ENCODE data around the gene PNPLA3.
A peak's percentile ranks its signal among the peaks of the same experiment; 100 is the strongest.

PNPLA3 gene, protein sequence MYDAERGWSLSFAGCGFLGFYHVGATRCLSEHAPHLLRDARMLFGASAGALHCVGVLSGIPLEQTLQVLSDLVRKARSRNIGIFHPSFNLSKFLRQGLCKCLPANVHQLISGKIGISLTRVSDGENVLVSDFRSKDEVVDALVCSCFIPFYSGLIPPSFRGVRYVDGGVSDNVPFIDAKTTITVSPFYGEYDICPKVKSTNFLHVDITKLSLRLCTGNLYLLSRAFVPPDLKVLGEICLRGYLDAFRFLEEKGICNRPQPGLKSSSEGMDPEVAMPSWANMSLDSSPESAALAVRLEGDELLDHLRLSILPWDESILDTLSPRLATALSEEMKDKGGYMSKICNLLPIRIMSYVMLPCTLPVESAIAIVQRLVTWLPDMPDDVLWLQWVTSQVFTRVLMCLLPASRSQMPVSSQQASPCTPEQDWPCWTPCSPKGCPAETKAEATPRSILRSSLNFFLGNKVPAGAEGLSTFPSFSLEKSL

DNA sequence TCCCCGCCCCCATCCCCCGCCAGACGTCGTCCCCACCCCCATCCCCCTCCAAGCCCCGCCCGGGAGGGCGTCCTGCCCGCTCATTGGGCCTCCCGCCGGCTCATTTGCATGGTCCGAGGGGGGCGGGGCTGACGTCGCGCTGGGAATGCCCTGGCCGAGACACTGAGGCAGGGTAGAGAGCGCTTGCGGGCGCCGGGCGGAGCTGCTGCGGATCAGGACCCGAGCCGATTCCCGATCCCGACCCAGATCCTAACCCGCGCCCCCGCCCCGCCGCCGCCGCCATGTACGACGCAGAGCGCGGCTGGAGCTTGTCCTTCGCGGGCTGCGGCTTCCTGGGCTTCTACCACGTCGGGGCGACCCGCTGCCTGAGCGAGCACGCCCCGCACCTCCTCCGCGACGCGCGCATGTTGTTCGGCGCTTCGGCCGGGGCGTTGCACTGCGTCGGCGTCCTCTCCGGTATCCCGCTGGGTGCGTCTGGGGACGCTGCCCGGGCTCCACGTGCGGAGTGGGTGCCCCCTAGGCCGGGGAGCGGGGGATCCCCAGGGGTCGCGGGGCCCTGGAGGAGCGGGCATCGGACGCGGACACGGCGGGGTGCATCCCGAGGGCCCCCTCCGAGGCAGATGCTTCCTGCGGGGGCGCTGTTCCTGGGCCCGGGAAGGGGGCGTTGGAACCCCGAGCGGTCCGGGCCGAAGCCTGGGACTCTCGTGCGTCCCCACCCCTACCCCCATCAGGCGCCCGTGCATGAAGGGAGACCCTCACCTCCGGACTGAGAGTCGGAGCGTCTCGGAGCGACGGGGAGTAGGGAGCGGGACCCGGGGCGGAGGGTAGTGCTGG, at the start of gene PNPLA3:
Gene PNPLA3, plus strand, starts transcription at position 175 of the 834 bp plus-strand sequence. Its CDS starts 107 bp downstream, at position 282.
- DNase-seq: peak; percentile 88

DNA sequence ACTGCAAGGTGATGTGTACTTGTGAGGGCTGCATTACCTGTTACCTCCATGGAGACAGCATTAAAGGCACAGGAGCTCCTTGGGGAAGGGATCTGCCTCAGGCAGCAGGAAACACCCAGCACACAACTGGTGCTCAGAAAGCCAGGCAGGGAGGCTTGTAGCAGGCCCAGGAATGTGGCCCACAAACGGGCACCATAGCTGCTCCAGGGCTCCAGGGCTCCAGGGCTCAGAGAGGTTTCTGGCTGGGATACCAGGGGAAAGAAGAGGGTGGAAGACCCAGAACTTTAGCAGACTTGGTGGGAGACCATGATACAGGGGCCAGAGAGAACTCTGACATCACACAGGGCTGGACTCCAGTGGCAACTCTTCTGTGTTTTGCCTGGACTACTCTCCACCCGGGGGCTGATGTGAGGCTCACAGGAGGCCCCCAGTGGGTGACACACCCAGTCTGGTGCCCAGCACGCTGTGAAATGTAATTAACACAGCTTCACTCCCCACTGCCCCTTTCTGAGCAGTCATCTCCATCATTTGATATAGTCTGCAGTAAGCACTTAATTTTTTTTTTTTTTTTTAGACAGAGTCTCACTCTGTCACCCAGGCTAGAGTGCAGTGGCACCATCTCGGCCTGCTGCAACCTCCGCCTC, 46.6 kb upstream of the PNPLA3 start:
- DNase-seq: no peak

DNA sequence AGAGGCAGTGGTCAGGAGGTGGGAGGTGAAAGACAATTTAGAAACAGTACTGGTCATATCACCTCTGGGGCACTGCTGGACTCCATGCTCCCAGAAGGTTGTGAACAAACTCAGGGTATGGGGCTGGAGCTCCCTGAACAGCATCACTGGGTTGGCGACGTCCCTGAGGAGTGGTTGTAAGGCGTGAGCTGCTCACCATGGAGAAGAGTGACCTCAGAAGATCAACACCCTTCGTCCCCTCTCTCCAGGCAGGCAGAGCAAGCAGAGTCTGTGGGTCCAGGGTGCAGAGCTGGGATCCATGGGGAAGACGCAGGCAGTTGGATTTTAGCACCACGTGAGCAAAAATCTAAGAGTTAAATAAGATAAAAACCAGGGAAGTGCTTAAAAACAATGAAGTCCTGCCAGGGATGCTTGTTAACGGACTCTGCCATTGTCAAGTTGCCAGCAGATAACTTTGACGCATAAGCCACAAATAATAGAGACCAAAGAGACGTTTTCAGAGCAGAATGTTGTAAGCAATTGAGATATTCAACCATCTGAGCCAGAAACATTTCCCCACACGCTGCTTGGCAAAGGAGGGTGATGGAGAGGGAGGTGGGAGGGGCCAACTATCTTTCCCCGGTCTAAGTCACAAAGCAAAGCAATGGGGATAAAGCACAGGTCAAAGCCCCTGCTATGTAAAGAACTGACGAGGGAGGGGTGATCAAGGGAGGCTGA, 45.4 kb upstream of the PNPLA3 start:
- DNase-seq: no peak

DNA sequence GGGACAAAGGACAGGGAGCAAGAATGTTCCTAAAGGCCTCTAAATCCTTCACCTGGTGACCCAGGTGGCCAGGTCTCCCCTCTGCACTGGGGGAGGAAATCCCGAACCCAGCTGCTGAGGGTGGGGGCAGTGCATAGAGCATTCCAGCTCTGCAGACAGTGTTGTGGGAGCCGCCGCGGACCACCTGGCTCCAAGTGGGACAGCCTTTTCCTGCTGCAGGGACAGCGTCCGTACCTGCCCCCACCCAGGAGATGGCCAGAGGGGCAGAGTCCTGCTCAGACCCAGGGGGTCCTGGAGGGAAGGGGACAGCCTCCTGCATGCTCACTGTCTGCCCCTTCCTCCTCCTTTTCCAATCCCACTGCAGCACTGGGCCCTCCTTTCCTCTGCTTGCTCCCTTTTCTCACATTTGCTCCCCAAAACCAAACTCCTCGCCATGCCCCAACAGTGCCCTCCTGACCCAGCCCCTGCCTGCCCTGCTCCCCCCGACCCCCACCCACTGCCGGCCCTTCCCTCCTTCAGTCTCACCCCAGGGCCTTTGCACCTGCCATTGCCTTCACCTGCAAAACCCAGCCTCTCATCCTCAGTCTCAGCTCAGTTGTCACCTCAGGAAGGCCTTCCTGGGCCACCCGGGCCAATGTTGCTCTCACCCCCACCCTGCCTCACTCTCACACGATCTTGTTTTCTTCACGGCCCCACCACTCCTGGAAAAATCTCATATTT, 44.6 kb upstream of the PNPLA3 start:
- DNase-seq: no peak

DNA sequence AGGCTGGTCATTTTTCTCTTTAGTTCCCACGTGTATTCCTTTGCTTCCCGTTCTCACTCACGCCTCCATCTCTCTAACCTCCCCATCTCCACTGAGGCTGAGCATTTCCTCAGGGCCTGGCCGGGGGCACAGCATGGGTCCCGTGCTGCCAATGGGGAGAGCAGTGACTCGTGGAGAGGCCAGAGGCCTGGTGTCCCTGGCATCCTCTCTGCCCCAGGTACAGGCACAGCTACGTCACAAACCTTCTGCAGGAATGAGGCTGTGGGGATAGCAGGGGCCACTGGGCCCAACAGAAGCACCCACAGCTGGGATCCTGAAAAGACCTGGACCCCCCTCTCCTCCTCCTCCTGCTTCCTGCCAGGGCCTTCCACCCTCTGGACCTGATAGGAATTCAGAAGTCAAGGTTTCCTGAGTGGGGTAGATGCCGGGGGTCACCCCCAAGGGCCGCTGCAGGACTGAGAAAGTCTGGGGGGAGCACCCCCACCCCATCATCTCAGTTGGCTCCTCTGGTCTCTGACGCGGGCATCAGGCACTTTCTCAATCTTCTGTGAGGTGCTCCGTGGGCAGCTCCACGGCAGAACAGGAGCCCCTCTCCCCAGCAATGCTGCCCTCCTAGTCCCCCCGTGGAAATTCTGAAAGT, 43.6 kb upstream of the PNPLA3 start:
- no peak for DNase-seq

DNA sequence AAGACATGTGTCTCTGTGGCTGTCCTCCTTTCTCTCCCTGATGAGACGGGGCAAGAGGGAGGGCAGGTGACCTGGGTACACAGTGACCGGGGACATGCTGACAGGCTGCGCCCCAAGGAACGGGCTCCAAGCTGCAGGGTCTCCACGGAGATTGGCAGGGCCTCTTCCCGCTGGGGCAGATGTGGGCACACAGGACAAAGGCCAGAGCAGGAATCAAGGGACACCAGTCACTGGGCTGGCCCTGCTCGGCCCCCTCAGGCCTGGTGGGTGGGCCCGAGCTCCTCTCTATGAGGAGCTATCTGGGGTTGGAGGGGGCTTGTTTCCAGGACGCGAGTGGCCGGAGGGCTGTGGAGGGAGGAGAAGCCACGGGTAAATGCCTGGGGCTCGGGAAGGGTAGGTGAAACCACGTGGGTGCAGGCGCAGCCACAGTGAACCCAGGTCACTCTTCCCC, 43.0 kb upstream of the PNPLA3 start:
- DNase-seq: no peak

DNA sequence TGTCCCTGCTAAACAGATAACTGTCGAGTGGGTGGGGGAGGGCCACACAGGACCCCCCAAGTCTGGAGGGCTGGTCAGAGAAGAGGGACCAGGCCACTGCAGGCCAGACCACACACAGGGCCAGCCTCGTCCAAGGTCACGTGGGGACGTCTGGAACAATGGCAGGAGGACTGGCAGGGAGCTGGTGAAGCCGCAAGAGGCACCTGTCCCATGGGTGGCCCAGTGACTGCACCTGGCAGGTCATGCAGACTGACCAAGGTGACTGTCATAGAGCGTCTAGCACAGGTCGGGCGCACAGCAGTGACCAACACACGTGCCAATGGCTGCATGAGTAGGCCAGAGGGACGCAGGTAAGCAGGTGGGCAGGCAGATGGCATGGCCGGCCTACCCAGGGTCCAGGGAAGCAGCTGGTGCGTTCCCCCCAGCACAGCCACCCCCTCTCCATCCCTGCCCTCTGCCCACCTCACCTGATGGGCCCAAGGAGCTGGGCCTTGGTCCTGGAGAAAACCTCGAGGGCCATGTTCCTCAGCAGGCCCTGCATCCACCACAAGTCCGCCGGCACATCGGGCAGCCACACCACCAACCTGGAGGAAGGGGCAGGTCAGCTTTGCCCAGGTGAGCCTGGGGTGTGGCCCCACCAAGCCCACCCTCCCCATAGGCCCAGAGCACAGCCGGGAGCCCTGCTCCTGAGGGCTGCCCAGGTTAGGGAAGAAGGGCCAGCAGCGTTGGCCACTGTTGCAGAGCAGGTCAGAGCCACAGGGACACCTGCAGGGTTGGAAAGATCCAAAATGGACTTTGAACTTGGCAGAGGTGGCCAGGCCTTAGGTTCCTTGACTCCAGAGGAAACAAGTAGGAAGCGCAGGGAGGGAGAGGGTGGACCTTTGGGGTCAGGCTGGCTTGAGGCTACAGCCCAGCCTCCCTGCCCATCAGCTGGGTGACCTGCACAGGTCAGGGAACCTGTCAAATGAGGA, 42.2 kb upstream of the PNPLA3 start:
- DNase-seq: no peak

DNA sequence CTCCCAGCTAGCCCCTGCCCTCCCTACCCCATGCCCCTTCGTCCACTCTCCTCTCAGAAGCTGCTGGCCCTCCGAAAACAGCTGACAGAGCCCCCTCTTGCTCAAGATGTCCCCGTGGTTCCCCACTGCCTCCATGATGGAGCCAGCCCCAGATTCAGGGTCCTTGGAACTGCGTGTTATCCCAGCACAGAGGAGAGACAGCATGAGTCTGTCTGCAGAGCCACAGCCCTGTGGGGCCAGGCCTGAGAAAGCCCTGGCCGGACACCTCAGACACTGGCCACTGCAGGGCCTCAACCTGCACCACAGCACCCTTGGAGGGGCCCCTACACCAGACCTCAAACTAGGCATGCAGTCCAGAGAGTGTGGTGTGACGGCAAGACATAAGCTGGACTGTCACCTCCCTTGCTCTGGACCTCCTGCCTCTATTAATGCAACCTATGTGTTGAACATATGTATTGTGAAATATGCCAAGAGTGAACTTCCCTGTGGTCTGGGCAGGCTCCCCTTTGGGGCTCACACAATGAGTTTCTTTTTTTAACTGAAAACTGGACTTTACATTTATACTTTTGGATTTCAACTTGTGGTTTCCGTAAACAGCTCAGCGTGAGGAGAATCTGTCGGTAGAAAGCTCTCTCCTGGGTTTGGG, 41.4 kb upstream of the PNPLA3 start:
- no peak for DNase-seq

DNA sequence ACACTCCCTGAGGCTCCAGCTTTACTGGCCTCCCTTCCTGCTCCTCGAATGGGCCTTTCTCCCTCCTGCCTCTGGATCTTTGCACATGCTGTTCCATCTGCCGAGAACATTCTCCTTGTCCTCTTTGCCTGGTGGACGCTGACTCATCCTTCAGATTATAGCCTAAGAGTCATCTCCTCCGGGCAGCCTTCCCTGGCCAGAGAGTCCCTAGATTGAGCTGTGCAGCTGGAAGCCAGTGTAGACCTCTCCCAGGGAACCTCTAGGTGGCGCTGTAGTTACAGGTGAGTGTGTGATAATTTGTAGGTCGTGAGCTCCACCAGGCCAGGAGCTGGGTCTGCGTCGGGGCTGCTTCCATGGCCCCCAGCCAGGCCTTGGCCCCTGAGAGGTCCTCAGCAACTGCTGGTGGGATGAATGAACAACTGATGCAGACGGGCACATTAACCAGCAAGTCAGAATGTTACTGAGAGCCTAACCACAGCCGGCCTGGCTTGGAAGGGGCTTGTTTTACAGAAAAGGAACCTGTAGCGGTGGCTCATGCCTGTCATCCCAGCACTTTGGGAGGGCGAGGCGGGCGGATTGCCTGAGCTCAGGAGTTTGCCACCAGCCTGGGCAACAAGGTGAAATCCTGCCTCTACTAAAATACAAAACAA, 40.5 kb upstream of the PNPLA3 start:
- peak; percentile 68 for DNase-seq

DNA sequence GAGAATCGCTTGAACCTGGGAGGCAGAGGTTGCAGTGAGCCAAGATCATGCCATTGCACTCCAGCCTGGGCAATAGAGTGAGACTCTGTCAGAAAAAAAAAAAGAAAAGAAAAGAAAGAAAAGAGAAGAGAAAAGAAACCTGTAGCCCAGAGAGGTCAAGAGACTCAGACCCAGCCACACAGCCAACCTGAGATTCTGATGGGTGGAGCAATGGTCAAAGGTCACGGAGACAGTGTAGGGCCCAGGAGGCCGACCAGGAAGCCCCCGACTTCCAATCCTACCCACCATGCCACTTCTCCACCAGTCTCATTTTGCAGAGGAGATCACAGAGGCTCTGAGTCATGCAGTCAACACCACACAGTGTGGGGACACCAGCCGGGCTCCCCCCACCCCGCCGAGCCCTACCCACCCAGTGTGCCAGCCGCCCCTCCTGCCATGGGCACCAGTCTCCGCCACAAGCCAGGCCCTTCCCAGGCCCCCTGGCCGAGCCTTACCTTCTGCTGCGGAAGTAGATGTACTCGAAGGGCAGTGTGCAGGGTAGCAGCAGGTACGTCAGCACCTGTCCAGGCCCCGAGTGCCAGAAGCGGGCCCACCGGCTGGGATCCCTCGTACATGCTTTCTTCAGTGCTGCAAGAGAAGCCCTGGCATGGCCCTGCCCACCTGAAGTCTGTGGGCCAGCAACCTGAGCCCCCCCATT, 39.7 kb upstream of the PNPLA3 start:
- DNase-seq: no peak

DNA sequence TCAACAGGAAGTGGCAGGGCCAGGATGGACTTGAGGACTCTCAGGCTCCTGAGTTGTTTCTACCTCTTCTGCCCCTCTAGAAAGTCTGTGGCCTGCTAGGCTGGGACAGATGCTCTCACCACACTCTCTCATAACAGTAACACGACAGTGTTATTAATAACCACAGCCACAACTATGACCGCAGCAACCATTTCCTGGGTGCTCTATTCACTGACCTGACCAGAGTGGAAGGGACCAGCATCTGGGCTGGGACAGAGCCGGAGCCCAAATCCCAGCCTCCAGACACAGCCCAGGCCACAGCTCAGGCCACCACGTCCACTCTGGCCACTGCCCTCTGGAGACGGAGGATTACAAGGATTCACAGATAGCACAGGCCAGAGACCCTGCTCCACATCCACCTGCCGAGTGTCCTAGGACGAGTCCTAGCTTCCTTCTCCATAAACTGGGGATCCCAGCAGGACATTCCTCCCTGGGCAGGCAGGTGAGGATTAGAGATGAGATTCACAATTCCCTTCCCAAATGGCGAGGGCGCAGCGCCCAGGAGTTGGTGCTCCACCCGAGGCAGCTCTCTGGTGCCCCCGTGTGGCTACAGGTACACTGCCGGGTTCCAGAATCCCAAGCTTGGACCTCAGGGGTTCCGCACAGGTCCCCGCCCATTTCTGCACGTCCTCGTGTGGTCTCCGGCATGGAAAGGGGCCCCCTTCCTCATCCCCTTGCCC, 38.8 kb upstream of the PNPLA3 start:
- DNase-seq: peak; percentile 33

DNA sequence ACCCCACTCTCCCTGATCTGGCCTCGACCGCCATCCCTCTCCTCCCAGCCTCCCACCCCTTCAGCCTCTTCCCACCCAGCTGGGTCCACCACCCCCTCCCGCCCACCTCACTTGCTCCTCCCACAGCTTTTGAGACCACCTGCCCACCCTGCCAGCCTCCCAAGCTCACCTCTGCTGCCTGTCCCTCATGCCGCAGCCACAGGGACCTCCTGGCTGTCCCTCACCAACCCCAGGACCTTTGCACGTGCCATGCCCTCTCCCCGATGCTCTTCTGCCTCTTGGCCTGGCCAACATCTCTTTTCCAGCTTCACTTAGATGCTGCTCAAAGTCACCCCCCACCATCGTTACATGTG, 38.3 kb upstream of the PNPLA3 start:
- no peak for DNase-seq

DNA sequence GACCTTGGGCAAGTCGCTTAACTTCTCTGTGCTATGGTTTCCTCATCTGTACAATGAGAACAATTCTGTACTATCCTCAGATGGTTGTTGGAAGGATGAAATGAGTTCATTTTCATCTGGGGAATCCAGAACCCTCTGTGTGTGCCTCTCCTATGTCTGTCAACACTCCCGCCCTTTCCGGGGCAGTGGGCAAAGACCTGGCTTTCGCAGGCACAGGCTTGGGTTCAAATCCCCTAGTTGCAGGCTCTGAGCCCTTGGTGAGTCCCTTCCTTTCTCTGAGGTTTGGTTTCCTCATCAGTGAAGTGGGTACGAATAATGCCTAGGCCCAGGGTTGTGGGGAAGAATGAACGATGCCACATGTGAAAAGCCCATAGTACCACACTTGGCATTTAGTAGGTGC, 37.8 kb upstream of the PNPLA3 start:
- no peak for DNase-seq

DNA sequence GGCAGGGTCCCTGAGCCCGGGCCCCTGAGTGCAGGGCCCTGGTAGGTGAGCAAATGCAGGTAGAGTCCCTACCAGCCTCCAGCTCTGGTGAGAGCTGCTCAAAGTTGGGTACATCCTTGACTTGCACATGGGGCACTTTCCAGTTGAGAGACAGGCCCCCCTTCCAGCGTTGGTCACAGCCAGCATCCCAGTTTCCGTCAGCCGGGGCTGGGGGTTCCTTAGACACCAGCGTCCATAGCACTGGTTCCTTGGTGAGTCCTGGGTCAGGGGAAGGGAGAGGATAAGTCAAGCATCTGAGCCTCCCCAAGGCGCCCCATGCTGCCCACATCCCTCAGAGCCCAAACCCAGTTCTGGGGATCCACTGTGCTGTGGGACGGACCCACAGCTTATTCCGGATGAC, 37.4 kb upstream of the PNPLA3 start:
- no peak for DNase-seq

DNA sequence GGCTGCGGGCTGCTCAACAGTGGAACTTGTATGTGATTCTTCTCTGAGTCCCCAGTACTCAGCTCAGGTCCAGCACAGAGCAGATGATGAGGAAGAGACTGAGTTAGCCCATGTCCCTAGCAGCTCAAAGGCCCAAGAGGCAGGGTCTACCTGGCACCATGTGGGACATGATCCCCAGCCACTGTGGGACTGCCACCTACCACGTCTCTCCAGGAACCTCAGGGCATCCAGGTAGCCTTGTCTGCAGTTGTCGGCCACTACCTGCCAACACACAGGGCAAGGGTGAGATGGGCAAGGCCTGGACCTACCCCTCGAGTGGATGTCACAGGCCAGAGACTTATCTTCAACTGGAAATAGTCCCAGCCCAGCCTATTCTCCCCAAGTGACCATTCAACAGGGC, 36.2 kb upstream of the PNPLA3 start:
- no peak for DNase-seq

DNA sequence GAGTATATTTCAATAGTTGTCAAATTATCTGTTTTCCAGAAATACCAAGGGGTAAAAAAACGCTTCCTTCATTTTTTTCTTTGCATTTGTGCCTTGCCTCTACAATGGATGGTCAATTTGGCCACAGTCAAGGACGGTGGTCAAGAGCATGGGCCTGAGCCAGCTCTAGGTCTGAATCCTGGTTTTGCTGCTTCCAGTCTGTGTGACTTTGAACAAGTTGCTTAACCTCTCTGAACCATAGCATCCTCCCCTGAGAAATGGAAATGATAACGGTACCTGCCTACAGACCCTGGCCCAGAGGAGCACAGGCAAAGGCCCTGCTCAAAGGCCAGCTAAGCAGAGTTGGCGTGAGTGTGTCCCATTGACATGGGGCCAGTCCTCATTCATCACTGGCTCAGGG, 34.9 kb upstream of the PNPLA3 start:
- DNase-seq: no peak

DNA sequence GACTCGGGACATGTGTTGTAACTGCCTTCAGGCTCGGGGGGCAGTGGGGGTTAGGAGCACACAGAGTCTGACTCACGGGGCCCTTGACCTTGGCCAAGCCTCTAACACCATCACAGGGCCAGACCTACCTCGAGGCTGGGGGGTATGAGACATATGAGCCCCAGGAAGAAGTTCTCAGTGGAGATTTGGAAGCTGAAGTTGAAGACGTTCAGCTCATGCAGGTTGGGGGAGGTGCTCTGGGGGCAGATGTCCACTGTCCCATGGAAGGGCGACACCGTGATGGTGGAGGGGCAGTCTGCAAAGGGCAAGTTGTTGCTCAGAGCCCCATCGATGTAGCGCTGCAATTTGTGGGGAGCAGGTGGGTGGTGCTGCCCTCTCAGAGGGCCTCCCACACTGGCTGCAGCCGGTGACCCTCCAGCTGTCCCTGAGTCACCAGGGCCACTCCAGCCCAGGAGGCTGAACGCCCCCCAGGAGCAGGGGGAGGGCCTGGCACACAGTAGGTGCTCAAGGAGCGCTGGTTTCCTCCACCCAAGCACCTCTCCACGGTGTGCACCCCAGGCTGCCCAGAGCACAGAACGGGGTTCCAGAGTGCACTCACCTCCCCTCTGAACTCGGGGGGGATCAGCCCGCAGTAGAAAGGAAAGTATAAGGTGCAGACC, 34.3 kb upstream of the PNPLA3 start:
- DNase-seq: no peak

Measured in fibroblast of skin of right biceps (primary cell).